Sigmoid colon (tissue), 4 donors: ENCODE measurements around the gene IL1RN.

Experiments used
- CTCF ChIP-seq, 4 experiments: fragments of 450-650 bp in 3 of 4; fragments of 200-600 bp in 1 of 4; IDR thresholded peaks; one replicate each; pipeline ENCODE4 v1.5.1; 2016 to 2019; ENCODE audit warnings: antibody characterized with exemption in 4 of 4, mild to moderate bottlenecking in 3 of 4, moderate library complexity in 2 of 4
- EP300 ChIP-seq, 4 donors: sonication (generic); formaldehyde crosslinking; IDR thresholded peaks; one replicate each; pipeline ENCODE4 v1.6.1; 2017; ENCODE audit warnings: antibody characterized with exemption in 4 of 4
- POLR2A ChIP-seq, 2 donors: fragments of 450-650 bp; IDR thresholded peaks; one replicate each; pipeline ENCODE4 v1.6.1; 2016; ENCODE audit warnings: antibody characterized with exemption in 2 of 2, mild to moderate bottlenecking in 2 of 2, moderate library complexity in 2 of 2

GRCh38 chr2:113105047-113105785 lies 22.2 kb upstream of the IL1RN start:
- TF ChIP-seq POLR2A (IDR thresholded peaks at IDR 0.05) (no peak), CTCF (IDR thresholded peaks at IDR 0.05) (no peak), EP300 (IDR thresholded peaks at IDR 0.05) (no peak)
